Measurements from ENCODE around the gene MRPS18A.
A peak's percentile ranks its signal among the peaks of the same experiment; 100 is the strongest.
"Not testable (repeated sequence)": the region's sequence is repeated elsewhere in the genome, so short reads cannot be mapped to it uniquely, and the experiment has no call there.

MRPS18A gene

DNA sequence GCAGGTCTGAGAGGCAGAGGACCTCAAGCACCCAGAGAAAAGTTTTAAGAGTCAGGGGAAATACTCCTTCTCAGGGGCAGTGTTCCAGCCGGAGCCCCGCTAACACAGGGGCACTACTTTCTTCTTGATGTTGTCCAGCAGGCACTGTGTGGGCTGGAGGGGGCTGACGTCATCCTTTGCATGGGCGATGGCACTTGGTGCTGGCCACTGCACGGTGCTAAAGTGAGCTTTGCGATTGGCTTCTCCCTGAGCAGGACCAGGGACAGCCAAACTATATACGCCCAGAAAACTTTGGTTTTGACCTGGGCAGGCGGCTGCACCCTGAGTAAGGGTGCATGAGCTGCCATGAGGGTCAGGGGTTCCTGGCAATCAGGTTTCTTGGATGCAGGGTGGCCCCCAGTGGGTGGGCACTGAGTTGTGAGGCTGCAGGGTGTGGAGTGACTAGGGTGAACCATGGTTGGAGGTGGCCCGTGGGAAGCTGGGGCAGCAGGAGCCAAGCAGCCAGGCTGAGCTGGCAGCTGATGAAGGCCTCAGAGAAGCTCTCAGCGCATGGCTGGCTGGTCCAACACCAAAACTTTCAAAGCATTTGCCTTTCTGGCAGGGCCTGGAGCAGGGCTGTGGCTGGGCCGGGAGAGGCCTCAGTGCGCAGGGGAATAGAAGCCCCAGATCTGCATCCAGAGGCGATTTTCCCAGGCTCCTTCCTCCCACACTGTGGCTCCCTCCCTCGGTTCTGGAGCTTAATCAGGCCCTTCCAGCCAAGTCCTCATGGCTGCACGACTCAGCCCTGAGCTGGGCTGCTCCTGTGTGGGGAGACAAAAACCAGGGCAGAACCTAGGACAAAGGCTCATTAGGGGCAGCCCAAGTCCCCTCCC is 18.3 kb downstream of the MRPS18A start:
- no peak for DNase-seq

GRCh38 chr6:43668151-43669028 is 19.2 kb downstream of the MRPS18A start:
- peak; percentile 81 for DNase-seq

DNA sequence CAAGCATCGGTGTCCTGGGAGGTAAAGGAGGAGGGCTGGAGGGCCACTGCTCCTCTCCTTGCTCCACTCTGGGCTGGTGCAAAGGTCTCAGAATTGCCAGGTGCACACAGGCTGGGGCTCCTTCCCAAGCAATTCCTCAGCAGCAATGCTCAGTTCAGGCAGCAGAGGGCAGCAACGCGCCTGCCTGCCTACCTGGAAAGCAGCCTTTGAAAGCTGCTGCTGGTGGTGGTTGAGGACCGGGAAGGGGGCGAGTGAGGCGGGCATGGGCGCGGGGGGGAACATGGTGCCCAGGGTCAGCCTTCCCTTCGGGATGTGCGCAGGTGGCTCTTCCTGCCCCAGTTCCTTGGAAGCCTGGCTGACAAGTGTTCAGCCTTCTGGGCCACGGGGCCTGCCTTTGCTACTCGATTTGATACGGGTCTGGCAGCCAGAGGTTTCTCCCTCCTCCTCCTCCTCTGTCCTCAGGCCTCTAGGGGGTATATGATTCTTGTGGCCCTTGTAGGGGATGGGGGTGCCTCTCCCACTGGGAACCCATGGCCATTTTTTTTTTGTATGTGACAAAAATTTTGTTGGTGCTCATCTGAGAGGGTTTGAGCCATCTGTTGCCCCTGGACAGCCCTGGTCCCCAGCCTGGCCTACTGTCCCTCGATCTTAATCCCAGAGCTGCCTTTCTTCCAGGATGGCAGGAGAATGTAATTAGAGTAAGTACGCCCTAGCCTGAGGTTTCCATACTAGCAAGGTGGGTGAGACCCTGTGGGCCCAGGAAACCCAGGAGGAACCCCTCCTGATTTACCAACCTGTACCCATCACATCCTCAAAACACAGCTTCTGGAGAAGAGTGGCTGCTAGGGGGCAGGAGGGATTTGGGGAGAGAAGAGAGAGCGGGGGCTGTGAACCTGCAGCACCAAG is 20.1 kb downstream of the MRPS18A start:
- DNase-seq, result peak; percentile 97

- DNase-seq, result no peak
Measured at GRCh38 chr6:43666196-43666920, 21.2 kb downstream of the MRPS18A start.

- no peak for DNase-seq
Measured at GRCh38 chr6:43665376-43665775, 22.2 kb downstream of the MRPS18A start.

- DNase-seq, result not testable (repeated sequence)
Measured at GRCh38 chr6:43662948-43663347, 24.6 kb downstream of the MRPS18A start.

GRCh38 chr6:43658161-43658560 is 29.4 kb downstream of the MRPS18A start:
- no peak for DNase-seq

- no peak for DNase-seq
Measured at GRCh38 chr6:43657221-43657802, 30.3 kb downstream of the MRPS18A start.

- not testable (repeated sequence) for DNase-seq
Measured at GRCh38 chr6:43652822-43653221, 34.8 kb downstream of the MRPS18A start.

GRCh38 chr6:43648248-43648647 is 39.3 kb downstream of the MRPS18A start:
- no peak for DNase-seq

DNA sequence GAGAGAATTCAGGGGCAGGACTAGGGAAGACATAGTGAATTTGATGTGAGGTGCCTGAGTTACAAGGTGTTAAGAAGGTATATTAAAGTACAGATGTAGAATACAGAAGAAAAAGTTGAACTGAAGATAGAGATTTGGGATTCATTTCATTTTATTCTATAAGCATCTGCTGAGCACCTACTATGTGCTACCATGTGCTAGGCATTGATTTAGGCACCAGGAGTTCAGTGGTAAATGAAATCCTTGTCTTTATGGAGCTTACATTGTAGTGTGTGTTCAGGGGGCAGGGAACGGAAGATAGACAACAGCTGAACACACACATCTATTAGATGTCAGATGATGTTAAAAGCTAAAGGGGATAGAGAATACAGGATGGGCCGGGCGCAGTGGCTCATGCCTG is 40.0 kb downstream of the MRPS18A start:
- no peak for DNase-seq

GRCh38 chr6:43645613-43645964 is 42.0 kb downstream of the MRPS18A start:
- no peak for DNase-seq

DNA sequence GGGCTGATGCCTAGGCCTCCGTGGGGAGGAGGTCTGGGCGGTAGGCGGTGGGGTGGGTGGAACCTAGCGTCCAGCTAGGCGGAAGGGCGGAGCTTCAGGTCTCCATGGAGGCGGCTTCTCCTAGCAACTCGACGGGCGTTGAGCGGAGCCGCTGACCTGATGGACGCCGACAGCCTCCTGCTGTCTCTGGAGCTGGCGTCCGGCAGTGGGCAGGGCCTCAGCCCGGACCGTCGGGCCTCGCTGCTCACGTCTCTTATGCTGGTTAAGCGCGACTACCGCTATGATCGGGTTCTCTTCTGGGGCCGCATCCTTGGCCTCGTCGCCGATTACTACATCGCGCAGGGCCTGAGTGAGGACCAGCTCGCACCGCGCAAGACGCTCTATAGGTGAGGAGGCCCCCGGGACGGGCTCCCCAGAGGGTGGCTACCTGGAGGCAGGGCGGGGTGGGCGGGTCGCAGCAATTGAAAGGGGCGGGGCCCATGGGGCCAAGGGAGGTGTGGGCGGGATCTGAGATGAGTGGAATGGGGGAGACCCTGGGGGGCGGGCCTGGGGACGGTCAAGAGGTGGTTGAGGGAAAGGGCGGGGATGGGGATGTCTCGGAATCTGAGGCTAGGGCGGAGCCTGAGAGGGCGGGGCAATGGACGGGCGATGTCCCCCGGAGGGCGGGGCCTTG is 42.5 kb downstream of the MRPS18A start, which contains the start of gene RSPH9:
Gene RSPH9 (plus strand): TSS at position 97 of the 673 bp plus-strand sequence. CDS start 63 bp downstream, at position 160.
- DNase-seq, result peak; percentile 81

DNA sequence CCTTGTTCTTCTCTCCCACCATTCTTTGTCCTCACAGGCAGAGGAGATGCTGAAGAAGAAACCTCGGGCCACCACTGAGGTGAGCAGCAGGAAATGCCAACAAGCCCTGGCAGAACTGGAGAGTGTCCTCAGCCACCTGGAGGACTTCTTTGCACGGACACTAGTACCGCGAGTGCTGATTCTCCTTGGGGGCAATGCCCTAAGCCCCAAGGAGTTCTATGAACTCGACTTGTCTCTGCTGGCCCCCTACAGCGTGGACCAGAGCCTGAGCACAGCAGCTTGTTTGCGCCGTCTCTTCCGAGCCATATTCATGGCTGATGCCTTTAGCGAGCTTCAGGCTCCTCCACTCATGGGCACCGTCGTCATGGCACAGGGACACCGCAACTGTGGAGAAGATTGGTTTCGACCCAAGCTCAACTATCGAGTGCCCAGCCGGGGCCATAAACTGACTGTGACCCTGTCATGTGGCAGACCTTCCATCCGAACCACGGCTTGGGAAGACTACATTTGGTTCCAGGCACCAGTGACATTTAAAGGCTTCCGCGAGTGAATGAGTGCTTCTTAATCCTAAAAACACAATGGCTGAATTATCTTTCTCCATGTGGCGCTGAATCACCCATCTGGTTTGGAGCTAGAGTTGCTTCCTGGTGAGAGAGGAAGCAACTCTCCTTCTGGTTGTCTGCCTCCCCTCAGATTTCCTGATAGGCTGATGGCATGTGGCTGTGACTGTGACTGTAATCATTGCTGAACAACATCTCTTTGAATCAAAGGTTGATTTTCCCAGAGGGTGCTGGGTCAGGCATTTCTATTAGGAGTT is 47.4 kb downstream of the MRPS18A start:
- DNase-seq, result no peak

DNA sequence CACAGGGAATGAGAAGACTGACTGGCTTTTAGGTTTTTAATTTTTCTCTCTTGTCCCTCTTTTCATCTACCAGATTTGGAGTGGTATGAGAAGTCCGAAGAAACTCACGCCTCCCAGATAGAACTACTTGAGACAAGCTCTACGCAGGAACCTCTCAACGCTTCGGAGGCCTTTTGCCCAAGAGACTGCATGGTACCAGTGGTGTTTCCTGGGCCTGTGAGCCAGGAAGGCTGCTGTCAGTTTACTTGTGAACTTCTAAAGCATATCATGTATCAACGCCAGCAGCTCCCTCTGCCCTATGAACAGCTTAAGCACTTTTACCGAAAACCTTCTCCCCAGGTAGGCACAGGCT is 51.3 kb downstream of the MRPS18A start:
- DNase-seq, result no peak

DNA sequence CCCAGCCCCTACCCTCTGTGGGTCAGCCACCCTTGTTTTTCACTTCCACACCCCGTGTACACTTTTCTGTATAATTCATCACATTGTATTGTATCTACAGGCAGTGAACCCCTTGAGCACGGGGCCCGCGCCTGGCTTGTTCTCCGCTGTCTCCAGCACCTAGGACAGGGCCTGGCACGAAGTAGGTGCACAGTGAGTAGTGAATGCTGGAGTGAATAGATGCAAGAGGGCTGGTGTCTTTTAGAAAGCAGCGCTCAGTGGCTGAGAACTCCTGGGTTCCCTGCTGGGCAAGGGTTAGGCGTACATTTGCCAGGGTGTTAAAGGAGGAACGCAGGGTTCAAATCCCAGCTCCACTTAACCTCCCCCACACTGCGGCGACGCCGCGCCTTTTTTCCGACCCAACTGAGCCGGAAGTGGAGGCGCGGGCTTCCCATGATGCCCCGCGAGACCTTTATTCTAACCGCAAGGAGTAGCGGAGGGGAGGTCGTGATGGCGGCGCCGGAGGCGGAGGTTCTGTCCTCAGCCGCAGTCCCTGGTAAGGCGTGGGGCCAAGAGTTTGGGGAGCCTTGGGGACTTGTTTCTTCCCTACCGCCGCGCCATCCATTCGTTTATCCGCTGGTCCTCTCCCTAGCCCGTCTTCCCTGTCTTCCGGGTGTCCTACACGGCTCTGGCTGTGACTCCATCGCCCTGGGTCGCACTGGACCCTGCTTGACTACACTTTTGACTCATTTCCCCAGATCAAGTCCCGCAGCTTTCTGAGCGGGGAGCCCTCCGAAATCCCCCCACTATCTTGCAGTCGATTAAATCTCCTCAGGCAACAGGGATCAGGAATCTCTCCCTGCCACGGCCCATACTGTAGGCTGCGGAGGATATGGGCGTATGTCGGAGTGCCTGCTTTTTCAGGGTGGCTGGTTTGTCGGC is 51.9 kb downstream of the MRPS18A start, which contains the start of gene MAD2L1BP:
Gene MAD2L1BP (plus strand): TSS at position 454 of the 921 bp plus-strand sequence. CDS start 36 bp downstream, at position 490.
- peak; percentile 93 for DNase-seq

DNA sequence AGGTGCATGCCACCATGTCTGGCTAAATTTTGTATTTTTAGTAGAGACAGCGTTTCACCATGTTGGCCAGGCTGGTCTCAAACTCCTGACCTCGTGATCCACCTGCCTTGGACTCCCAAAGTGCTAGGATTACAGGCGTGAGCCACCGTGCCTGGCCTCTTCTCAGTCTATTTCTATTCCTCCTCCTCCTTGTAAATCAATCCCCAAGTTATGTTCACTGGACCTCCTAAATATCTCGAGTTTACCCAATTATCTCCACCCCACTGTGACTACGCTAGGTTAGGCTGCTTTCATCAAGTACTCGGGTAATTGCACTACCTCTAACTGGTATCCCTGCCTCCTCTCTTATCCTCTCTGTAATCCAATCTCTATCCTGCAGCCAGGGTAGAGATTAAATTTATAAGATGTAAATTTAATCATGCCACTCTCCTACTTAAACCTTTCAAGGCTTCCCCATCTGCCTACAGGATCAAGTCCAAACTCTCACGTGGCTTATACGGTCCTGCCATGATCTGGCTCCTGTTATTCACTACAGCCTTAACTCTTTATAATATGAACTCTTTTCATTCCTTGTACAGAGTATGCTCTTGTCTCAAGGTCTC is 52.8 kb downstream of the MRPS18A start:
- no peak for DNase-seq

DNA sequence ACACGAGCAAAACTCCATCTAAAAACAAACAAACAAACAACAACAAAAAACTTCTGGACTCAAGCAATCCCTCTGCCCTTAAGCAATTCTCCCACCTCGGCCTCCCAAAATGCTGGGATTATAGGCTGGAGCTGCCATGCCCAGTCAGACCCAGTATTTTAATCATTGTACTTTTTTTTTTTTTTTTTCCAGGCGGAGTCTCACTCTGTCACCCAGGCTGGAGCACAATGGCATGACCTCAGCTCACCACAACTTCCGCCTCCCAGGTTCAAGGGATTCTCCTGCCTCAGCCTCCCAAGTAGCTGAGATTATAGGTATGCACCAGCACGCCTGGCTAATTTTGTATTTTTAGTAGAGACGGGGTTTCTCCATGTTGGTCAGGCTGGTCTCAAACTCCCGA is 54.6 kb downstream of the MRPS18A start:
- DNase-seq, result not testable (repeated sequence)

Measured in activated CD8-positive, alpha-beta memory T cell treated with anti-CD3 and anti-CD28 coated beads, Interleukin-2, amount 50 U/mL, for 48 hours (primary cell).